SH-SY5Y (cell line): ENCODE results near the gene TBC1D19.

Experiments
- GATA2 ChIP-seq: IDR thresholded peaks from 2 replicates; pipeline ENCODE4 v1.6.1; 2011; ENCODE audit warnings: mild to moderate bottlenecking, low read depth, low read length
- GATA3 ChIP-seq: IDR thresholded peaks from 2 replicates; pipeline ENCODE4 v1.6.1; 2011; ENCODE audit warnings: low read depth, mild to moderate bottlenecking, low read length, moderate library complexity

GRCh38 chr4:26731351-26732035, 147.6 kb downstream of the TBC1D19 start:
- TF ChIP-seq GATA2 (no peak), GATA3 (no peak)
